Endometrium (tissue), 2 donors: ENCODE results near the gene NUDT19.
A peak's percentile ranks its signal among the peaks of the same experiment; 100 is the strongest.
"Not testable (repeated sequence)": the region's sequence is repeated elsewhere in the genome, so short reads cannot be mapped to it uniquely, and the experiment has no call there.

Experiments used
- FAIRE-seq: peaks from 2 replicates; lab custom pipeline; 2012; peaks lifted over from hg19 to GRCh38; lab: Jason Lieb, UNC
- donor health status: control.
- donor health status: control.

Gene NUDT19

DNA sequence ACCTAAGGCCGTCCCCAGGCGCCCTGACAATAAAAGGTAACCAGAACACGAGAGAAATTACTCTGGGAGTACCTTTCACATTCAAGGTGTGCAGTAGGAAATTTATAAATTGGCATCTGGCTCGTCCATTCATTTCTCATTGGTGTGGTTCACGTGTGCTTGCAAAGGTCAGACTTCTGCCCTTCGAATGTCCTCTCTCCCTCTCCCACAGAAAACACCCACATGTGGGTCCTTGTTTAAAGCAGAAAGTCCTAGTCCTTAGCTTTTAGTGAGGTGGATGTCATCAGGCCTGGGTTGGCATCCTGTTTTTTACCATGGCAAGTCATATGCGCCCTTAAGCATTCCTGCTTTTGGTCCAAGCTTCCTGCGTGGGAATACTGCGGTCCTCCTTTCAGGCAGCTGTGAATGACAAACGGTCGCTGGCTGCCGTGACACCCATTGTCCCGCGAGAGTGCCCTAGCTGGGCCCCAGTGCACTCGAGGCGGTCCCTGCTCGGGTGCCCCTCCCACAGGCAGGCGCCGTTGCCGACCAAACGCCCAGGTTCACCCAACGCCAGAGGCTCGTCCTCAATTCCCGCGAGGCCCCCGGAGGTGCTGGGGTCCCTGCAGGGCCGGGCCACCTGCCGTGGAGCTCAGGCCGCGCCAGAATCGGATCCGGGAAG, at the start of gene NUDT19:
Gene NUDT19 (plus strand): TSS at position 531 of the 661 bp plus-strand sequence. CDS start 140 bp downstream, outside the sequence.
- no peak for FAIRE-seq

DNA sequence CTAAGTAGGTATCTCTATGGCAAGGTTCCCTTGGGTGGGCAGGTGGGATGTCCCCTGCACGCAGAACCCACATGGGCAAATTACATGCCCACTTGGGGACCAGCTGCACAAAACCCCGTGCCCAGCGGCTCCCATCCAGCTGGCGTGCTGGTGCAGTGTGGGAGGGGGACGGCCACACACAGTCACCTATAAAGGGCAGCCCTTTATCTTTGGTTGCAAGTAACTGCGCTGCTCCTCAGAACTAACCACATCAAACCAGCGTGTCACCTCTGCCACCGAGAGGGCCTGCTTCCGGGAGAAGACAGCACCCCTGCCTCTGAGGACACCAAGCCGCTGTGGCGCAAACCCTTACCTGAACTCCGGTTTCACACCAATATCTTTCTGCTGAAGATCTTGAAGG, 48.9 kb upstream of the NUDT19 start:
- no peak for FAIRE-seq

DNA sequence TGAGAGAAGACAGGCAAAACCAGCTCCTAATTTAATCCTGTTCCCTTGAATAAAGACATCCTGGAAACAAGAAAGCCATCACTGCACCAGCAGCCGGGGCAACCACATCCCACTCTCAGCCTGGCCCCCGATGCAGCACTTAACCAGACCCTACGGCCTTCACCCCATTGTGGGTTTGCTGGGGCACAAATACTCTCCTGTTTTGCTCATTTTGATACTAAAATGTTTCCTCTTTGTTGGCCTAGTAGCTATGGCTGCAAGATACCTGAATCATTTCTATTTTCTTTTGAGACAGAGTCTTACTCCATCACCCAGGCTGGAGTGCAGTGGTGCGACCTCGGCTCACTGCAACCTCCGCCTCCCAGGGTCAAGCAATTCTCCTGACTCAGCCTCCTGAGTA, 45.1 kb upstream of the NUDT19 start:
- no peak for FAIRE-seq

DNA sequence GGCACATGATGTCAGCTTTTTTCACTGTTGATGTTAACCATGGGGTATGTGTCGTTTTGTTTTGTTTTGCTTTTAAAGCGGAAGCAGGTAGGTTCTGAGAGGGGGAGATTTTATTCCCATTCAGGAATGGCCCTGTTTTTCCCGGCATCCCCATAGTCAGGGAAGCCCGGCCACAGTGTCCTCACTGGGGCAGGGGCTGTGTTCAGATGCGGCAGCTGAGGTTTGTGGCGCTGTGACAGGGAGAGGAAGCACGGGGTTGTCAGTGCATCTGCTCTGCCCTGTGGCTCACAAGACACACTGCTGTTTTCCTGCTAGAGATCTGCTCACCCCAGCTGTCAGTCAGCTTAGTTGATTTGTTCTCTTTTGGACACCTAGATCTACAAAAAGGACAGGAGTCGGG, 44.3 kb upstream of the NUDT19 start:
- no peak for FAIRE-seq

DNA sequence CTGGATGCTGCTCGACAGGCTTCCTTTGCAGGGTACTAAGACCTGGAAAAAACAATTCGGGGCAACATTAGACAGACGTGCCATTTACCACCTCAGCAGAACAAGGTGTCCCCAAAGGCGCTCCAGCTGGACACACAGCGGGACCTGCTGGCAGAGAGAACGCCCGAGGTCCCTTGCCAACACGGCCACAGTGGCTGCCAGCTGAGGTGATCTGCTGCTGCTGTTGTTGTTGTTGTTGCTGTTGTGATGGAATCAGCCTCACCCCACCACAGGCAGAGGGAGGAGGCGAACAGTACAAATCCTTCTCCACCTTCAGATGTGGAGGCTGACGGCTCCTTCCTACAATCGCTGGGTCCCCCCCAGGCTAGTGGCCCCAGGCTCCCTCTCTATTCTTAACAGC, 41.9 kb upstream of the NUDT19 start:
- FAIRE-seq = no peak

DNA sequence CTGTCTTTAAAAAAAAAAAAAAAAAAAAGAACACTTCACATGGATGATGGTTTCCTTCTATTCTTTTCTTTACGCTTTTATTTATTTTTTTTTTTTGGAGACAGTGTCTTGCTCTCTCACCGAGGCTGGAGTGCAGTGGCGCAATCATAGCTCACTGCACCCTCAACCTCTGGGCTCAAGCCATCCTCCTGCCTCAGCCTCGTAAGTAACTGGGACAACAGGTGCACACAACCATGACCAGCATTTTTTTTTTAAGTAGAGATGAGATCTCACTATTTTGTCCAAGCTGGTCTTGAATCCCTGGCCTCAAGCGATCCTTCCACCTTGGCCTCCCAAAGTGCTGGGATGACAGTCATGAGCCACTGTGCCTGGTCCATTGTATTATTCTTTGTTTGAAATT, 41.0 kb upstream of the NUDT19 start:
- no peak for FAIRE-seq

DNA sequence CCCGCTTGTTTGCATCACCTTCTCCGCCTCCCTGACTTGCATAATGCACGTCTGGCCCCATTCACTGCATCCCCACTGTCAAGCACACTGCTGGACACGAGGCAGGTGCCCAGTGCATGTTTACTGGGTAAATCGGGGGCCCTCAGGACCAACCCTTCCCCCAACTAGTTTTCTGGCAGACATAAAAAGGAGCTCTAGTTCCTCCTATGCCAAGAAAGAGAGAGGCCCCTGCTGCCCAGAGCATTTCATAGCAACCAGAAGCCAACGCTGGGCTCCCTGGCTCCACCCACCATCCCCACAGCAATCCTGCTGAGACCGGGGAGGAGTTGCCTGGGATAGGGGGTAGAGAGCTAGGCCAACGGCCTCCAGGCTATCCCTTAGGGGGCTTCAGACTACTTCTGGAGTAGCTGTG, 39.9 kb upstream of the NUDT19 start:
- FAIRE-seq = no peak

DNA sequence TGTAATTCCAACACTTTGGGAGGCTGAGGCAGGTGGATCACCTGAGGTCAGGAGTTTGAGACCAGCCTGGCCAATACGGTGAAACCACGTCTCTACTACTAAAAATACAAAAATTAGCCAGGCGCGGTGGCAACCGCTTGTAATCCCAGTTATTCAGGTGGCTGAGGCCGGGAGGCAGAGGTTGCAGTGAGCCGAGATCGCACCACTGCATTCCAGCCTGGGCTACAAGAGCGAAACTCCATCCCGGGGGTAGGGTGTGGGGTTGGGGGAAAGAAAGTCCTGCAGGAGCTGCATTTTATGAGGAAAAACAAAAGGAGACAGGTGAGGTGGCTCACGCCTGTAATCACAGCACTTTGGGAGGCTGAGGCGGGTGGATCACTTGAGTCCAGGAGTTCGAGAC, 39.3 kb upstream of the NUDT19 start:
- FAIRE-seq = not testable (repeated sequence)

DNA sequence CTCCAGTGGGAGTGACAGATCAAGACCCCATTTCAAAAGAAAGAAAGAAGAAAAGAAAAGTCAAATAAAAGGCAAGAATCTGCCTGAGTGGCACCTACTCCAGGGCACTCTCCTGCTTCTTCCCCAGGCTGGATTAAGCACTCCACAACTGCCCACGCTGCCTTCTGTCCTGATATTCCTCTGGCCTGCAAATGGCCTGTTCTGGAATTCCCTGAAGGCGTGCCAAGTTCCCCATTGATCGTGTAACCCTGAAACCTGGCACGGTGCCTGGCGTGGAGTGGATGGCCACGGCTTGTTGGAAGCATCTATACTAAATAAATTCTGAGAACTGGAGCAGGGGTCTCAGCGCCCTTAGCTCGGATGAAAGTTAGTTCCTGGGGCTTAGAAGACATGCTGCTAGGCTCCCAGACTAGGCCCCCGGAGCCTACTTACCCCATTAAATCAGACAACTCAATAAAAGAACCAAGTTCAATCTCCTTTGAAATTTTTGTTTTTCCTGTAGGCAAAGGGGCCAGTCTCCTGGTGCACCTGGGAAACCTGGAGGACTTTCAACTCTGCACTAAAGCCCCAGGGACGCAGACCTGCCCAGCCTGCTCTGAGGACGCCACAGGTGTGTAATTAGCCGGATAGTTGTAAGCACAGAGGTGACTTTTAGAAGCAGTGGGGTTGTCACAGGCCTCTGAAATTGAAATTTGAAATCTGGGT, 38.6 kb upstream of the NUDT19 start:
- no peak for FAIRE-seq

DNA sequence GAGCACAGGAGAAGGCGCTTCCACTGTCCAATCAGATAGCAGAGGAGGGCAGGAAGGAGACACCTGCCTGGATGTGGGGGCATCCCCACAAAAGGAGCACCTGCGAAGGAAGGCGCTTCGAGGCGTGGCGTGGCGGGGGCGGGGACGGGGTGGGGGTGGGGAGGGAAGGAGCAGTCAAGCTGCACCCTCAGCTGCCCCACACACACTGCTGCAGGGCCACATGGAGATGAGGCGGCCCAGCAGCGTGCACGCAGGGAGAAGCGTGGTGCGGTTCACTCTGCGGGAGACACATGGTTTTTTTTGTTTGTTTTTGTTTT, 38.1 kb upstream of the NUDT19 start:
- no peak for FAIRE-seq

DNA sequence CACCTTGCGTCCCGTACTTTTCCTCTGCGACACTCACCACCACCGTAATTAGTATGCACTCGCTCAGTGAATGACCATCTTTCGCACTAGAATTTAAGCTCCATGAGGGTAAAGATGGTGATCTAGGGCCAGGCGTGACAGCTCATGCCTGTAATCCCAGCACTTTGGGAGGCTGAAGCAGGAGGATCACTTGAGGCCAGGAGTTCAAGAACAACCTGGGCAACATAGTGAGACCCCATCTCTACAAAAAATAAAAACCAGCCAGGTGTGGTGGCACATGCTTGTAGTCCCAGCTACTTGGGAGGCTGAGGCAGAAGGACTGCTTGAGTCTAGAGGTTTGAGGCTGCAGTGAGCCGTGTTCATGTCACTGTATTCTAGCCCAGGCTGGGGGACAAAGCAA, 35.2 kb upstream of the NUDT19 start:
- FAIRE-seq = not testable (repeated sequence)

DNA sequence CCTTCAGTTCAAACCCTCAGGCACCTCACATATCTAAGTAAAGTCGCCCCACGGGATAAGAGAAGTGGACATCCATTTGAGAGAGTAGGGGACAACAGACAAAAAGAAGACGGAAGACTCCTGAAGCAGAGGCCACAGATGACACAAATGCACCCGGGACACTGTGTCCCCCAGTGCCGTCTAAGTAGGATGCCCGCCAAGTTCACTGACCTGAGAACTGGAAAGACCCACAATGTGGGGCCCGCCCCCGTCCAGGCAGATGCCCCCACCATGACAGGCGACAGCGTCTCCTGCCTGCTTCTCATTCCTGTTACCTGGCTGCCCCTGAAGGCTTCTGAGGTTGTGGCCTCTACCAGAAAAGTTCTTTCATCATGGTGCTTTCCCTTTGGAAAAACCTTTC, 33.5 kb upstream of the NUDT19 start:
- FAIRE-seq = no peak

DNA sequence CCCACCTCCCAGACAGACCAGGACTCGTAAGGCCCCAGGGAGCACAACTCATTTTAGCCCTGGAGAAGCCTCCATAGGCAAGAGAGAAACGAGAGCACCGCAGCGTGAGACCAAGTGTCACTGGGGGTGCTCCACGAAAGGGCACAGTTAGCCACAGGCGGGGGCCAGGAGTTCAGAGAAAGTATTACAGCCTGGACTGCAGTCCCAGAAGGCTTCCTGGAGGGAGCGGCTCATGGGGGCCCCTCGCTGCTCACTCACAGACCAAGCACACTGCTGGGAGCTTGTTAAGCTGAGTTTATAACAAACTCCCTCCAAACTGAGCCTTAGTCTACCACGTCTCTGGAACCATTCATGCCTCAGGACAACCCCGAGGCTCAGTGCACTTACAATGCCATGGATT, 33.1 kb upstream of the NUDT19 start:
- FAIRE-seq = no peak

DNA sequence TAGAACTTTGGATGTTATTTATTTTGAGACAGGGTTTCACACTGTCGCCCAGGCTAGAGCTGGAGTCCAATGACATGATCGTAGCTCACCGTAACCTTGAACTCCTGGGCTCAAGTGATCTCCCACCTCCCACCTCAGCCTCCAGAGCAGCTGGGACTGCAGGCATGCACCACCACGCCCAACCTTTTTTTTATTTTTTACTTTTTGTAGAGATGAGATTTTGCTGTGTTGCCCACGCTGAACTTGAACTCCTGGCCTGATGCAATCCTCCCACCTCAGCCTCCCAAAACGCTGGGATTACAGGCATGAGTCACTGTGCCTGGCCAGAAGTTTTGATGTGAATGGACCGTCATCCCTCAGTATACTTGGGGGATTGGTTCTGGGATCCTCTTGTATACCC, 30.3 kb upstream of the NUDT19 start:
- FAIRE-seq = no peak

DNA sequence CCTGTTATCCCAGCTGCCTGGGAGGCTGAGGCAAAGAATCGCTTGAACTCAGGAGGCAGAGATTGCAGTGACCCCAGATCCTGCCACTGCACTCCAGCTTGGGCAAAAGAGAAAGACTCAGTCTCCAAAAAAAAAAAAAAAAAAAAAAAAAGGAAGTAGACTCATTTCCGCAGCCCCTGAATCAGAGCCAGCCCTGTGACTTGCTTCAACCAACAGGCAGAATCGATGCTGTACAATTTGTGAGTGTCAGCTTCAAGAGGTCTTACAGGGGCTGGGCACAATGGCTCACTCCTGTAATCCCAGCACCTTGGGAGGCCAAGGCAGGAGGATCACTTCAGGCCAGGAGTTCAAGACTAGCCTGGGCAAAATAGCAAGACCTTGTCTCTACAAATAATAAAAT, 29.4 kb upstream of the NUDT19 start:
- no peak for FAIRE-seq

DNA sequence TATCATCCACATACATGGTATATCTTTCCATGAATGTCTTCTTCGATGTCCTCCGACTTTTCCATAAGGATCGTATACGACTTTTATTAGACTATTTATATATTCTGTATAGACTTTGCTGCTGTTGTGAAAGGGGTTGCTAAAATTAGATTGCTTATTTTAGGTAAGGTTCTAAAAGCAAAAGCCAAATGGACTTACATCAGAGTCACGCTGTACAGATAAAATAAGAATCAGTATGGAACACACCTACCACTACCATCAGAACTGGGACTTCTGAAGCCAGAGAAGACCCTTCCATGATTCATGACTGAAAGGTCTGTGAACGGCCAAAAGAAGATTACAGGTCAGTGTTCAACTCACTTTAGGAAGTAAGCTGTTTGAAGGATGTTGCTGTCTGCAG, 25.5 kb upstream of the NUDT19 start:
- FAIRE-seq = no peak

DNA sequence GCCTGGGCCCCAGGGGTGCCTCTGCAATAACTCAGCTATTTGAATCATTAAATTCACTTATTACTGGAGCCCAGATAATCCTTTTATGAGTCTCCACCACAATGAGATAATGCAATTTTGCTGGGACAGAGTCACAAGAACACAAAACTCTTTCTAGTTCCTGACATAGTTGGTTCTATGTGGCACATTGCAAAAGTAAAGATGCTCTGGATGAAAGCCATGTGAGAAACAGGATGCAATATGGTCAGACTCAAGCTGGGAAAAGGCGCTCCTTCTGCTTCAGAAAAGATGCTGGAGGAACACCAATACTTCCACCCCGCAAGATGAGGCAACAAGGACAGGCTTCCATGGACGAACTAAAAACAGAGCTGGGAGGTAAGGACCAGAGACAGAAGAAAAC, 22.3 kb upstream of the NUDT19 start:
- FAIRE-seq = no peak

DNA sequence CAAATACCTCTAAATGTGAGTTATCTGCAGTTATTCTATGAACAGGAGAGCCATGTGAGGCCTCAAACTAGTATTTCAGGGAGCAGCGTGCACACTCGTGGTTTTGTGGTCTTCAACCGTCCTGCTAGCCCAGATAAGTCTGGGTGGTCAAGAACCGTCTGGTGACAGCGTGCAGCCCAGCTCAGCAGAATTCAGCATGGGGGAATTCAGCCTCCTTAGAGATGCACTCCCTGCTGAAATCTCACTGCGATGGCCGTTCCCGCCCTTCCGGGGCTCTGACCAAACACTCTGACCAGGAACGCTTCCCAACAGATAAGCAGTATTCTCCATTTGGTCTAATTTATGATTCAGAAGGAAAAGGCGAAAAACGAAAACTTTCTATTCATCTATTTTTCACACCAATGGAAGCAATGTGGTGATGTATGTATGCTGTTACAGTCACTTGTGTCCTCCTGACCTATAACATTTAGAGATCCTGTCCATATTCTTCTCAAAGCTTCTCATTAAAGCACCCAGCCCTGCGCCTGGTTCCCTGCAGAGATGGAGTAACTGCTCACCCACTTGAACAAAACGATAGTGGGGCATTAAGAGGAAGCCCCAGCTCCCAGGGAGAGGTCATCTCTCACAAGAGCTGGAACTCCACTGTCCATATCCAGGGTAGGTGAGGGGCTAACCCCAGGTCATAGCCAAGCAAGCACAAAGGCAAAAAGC, 19.6 kb upstream of the NUDT19 start:
- FAIRE-seq = no peak

DNA sequence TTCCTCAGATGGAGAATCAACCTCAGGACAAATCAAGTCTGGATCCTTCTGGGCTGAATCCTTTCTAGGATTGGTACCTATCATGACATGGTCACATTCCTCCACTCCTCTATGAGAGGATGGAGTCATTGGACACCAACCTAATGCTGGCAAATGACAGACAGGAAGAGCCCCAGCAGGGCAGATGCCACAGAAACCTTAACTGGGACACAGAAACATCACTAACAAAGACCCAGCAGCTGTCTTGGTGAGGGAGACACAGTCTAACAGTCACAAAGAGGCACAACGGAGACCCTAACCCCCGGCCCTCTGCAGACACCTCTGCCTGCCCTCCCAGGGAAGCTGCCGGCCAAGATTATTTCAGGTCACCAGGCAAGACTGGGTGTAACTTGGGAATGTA, 18.8 kb upstream of the NUDT19 start:
- FAIRE-seq = no peak

DNA sequence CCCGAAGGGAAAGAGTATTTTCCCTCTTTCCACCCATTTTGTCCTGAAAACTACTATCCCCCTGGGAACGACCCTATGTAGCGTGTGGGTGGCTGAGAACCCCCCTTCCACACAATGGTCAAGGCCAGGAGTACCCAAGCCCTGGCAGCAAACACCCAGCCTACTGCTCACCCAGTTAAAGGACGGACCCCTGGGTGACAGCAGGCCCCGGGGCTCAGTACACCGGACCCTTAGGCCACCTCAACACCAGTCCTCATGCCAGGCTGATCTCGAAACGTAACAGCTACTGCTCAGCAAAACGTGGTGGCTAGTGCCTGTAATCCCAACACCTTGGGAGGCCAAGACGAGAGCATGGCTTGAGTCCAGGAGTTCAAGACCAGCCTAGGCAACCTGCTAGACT, 18.0 kb upstream of the NUDT19 start:
- no peak for FAIRE-seq

DNA sequence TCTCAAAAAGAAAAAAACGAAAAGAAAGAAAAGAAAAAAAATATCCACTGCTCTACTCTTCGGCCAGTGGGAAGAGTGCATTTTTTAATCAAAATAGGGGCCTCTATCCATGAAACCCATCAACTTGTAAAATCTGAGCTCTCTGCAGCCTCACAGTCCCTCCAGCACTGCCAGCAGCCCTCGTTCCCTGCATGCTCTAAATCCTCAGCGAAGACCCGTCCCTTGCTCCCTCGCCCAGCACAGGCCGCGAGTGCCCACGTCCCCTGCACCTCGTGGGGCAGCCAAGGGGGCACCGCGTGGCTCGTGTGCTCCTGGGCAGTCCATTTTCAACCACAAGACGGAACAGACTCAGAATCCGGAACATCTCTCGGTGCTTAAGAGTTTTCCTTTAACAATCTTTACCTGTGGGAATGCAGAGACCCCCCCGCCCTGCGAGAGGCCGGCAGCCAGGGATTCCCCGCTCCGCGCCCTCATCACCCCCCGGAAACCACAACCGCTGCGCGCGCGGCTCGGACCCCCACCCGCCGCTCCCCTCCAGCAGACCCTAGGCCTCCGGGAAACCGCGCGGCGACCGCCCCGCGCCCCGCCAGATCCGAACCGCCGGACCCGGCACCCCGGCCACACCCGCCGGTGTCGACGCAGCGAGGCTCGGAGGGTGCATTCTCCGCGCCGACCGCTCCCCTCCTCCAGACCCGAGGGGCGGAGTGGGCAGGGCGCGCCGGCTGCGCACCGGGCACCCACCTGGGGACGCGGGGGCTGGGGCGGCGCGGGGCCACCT, 17.3 kb upstream of the NUDT19 start:
- no peak for FAIRE-seq

DNA sequence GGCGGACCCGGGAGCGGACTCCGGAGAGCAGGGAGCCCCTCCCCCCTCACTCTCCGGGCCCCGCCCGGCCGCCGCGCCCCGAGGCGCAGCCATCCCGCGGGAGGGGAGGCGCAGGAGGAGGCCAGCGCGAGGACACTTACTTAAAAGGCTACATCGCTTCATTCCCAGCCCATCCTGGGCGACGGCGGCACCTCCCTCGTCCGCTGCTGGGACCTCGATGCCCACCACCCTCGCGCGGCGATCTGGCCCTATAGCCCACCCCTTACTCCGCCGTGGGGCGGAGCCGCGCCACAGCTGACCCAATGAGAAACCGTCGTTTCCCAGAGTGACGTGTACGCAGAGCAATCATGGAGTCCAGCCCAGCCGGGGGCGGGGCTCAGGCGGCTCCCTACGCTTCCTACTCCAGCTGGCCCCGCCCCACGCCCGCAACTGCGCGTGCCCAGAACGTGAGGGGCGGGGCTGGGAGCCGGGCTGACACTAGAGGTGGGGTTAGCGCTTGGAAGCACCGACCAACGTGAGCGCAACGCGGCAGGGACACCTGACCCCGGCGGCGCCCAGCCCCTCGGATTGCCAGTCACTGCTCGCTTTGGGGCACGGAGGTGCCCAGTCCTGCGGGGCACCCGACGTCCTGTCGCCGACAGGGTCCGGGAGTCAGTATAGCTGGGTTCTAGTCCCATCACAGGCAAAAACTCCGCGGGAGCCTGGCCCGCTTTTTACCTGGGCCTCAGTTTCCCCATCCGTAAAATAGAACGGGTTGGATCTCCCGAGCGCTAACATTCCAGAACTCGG, 16.5 kb upstream of the NUDT19 start, which contains the start of gene ANKRD27:
Gene ANKRD27 (minus strand): TSS at position 250 of the 789 bp plus-strand sequence. CDS start 16,165 bp downstream, outside the sequence.
- FAIRE-seq = peak; percentile 96
